Mucosa of descending colon (tissue), 3 donors: ENCODE results near the gene PLA1A. TPM values are rescaled to one million over a fixed set of nuclear protein-coding genes. Genes with fewer than 3 reads are reported as not detected.
A peak's percentile ranks its signal among the peaks of the same experiment; 100 is the strongest.

Source experiments
- ATAC-seq: fragments of 200-7000 bp; cut with Tn5 transposase; one replicate; pipeline ENCODE4 v1.9.1; 2020; ENCODE audit warnings: mild to moderate bottlenecking, moderate library complexity
- DNase-seq, 3 donors: peaks; one replicate each; pipeline ENCODE4 v3.0.0-alpha.2; 2020
- H3K36me3 ChIP-seq: fragments of 200-600 bp; one replicate; pipeline ENCODE4 v1.8.0; 2021; ENCODE audit warnings: low read depth, mild to moderate bottlenecking
- H3K4me1 ChIP-seq: fragments of 200-600 bp; one replicate; pipeline ENCODE4 v1.8.0; 2021; ENCODE audit warnings: low read depth, mild to moderate bottlenecking
- H3K4me3 ChIP-seq: fragments of 200-600 bp; one replicate; pipeline ENCODE4 v1.8.0; 2021; ENCODE audit warnings: mild to moderate bottlenecking
- H3K9me3 ChIP-seq: fragments of 200-600 bp; one replicate; pipeline ENCODE4 v1.8.0; 2021; ENCODE audit warnings: mild to moderate bottlenecking
- intact Hi-C, 2 donors: fragments of 100-400 bp; cut with DNase I in 1 of 2; cut with micrococcal nuclease in 1 of 2; formaldehyde crosslinking; loops; one replicate each; pipeline versions ENCODE4 v1.11.0 to v1.11.1; 2022; cut with DNase I, micrococcal nuclease
- total RNA-seq, 3 donors: library from RNA; stranded (reverse); fragmentation: NEBNext Ultra II Directional in 2 of 3; extraction: Animal tissue kit (Norgen Biotek cat#: 25700) in 2 of 3; gene quantifications; one replicate each; pipeline versions ENCODE4 v1.2.1 to v1.2.4, GENCODE V29; 2021 to 2023
- TF ChIP-seq, protein P1 (sequence below): fragments of 200-600 bp; IDR thresholded peaks from one replicate; pipeline ENCODE4 v1.8.0; 2022; ENCODE audit warnings: antibody characterized with exemption, mild to moderate bottlenecking
- donor health status: DM: no; HTN: no; CAD: no; lungs with moderate emphysema.
- donor health status: DM: no; HTN: no; CAD: no.
- donor health status: DM: no; HTN: yes; CAD: no.

The PLA1A gene
- total RNA-seq, 3 donors from 2014 or later = 0.58 to 2.1 (median 1.5) TPM

DNA sequence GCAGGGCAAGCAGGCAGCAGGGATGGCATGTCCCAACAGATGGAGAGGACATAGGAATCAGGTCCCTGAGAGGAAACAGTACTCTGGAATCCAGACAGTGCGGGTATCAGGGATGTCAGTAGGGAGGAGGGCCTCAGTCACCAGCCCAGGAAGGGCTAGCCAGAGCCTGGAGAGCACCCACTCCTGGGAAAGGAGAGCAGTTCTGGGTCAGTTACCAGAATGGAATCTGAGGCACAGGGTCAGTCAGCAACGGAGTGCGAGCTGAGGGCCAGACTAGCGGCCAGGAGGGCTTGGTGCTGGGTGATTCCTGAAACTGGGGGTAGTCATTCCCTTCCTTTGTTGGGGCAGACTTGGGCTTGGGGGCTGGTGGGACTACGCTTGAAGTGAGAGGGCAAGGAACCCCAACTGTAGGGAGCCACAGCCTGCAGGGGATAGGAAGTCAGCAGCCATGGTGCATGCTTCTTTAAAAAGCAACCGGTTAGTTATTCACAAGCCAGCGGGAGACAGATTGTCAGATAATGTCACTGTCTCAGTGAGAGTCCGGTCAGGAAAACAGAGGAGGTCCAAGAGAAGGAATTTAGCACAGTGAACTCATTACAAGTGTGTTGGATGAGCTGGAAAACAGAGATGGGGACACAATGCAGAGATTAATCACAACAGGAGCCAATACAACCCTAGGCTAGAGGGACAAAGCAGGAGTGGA, 27.9 kb downstream of the PLA1A start:
- DNase-seq = no peak

DNA sequence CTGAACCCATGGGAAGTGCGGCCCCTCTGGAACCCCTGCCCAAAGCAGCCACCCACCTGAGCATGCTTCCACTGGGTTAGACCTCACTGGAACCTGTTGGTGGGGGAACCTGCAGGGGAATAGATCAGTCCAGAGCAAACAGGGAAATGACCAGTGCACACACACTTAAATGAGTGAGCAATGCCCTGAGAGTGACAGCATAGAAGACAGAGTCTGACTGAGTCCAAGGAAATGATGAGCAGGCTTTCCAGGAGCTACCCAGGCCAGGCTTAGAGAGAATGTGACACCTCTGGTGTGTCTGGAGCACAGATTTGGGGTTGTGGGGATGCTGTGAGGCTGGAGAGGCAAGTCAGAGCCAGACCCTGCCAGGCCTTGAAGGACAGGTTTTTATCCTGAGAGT, 28.5 kb downstream of the PLA1A start:
- intact Hi-C loops = no loop called here
- no peak for DNase-seq
- no peak for ATAC-seq
- H3K9me3 ChIP-seq = no peaks in the 10 kb centered on the region
- TF ChIP-seq, protein P1, sequence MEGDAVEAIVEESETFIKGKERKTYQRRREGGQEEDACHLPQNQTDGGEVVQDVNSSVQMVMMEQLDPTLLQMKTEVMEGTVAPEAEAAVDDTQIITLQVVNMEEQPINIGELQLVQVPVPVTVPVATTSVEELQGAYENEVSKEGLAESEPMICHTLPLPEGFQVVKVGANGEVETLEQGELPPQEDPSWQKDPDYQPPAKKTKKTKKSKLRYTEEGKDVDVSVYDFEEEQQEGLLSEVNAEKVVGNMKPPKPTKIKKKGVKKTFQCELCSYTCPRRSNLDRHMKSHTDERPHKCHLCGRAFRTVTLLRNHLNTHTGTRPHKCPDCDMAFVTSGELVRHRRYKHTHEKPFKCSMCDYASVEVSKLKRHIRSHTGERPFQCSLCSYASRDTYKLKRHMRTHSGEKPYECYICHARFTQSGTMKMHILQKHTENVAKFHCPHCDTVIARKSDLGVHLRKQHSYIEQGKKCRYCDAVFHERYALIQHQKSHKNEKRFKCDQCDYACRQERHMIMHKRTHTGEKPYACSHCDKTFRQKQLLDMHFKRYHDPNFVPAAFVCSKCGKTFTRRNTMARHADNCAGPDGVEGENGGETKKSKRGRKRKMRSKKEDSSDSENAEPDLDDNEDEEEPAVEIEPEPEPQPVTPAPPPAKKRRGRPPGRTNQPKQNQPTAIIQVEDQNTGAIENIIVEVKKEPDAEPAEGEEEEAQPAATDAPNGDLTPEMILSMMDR = no peak
- no peak overlapping the region for H3K4me3 ChIP-seq
- H3K36me3 ChIP-seq = no peaks in the 10 kb centered on the region
- no peaks in the 10 kb centered on the region for H3K4me1 ChIP-seq

More for the DNA sequence above, 27.9 kb downstream of the PLA1A start:
- TF ChIP-seq, protein P1 = no peak
- intact Hi-C loops = no loop called here
- H3K9me3 ChIP-seq = no peaks in the 10 kb centered on the region
- H3K4me3 ChIP-seq = no peak overlapping the region
- no peaks in the 10 kb centered on the region for H3K4me1 ChIP-seq
- no peak for ATAC-seq
- H3K36me3 ChIP-seq = no peaks in the 10 kb centered on the region

DNA sequence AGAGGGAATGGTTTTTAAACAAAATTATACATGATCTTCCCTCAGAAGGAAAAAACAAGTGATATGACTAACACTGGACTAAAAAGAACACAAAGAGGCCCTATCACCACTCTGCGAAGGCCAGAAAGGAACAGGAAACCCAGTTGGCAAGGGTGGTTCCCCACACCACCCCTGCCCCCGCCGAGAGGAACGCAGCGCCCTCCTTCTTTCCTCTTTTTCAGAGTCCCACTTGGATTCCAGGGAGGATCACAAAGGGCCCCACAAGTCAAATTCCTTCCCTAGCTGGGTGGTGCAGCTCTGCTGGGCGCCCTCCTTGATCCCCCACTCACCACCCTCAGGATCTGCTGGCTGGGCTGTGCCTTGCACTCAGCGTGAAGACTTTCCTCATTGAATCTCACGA, 29.8 kb downstream of the PLA1A start:
- intact Hi-C loops = no loop called here
- ATAC-seq (peak; percentile 42), DNase-seq (no peak)
- Histone ChIP-seq H3K36me3 (no peaks in the 10 kb centered on the region), H3K4me3 (no peak overlapping the region), H3K4me1 (no peaks in the 10 kb centered on the region), H3K9me3 (no peaks in the 10 kb centered on the region)
- TF ChIP-seq, protein P1 = no peak

DNA sequence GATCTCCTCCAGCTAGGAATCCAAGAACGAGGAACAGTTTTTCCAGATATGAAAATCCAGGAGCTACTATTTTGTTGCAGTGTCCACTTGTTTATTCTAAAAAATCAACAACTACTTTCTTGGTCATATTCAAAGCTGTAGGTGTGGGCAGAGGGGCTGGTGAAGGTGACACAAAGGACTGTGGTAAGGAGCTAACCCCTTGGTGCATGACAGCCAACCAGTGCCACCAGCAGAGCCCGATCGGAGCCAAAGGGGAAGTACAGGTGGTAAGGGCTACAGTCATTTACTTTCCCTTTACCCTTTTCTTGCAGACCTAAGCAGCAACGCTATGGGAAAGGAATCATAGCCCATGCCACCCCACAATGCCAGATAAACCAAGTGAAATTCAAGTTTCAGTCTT, 30.7 kb downstream of the PLA1A start:
- intact Hi-C loops = no loop called here

DNA sequence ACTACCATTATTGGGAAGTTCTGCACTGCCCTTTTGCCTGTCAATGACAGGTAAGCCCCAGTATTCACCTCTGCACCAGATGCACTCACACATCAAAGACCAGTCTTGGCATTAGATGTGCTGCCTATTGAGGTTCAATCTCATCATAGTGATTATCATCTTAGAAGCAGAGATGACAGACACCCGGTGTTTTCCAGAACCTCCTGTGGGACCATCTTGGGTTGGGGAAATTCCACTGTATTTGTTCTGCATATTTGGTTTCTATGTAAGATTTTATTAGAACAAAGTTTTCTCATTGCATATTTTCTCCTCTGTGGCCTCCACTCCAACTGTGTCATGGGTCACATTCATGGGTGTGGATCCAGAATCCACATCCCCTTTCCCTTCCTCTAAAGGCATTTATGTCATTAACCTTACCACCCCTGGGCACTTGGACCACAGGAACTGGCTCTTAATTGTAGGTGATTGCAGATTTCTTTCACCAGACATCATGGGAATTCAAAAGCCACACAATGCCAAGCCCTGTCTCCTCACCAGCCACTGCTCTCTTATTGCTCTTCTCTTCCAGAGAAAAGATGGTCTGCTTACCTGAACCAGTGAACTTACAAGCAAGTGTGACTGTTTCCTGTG, 31.2 kb downstream of the PLA1A start:
- Histone ChIP-seq H3K4me1 (no peaks in the 10 kb centered on the region), H3K4me3 (no peak overlapping the region), H3K36me3 (no peaks in the 10 kb centered on the region), H3K9me3 (no peaks in the 10 kb centered on the region)
- intact Hi-C loops = no loop called here
- ATAC-seq = no peak
- TF ChIP-seq, protein P1 = no peak
- no peak for DNase-seq

More for the DNA sequence above, 30.7 kb downstream of the PLA1A start:
- H3K4me3 ChIP-seq = no peak overlapping the region
- no peaks in the 10 kb centered on the region for H3K4me1 ChIP-seq
- no peak for DNase-seq
- ATAC-seq = peak; percentile 49
- TF ChIP-seq, protein P1 = no peak
- no peaks in the 10 kb centered on the region for H3K36me3 ChIP-seq
- no peaks in the 10 kb centered on the region for H3K9me3 ChIP-seq
